Testis (tissue), 3 donors: ENCODE data around the gene TRIO. TPM values are rescaled to one million over a fixed set of nuclear protein-coding genes. Genes with fewer than 3 reads are reported as not detected.

Experiments used
- DNase-seq: peaks from one replicate; pipeline ENCODE4 v3.0.0-alpha.2; 2019
- H3K27ac ChIP-seq, 2 donors: fragments of 200-600 bp; sonication (generic); one replicate each; pipeline ENCODE4 v1.5.1; 2019
- H3K27me3 ChIP-seq: fragments of 200-600 bp; sonication (generic); one replicate; pipeline ENCODE4 v1.5.1; 2019
- H3K36me3 ChIP-seq: fragments of 200-600 bp; sonication (generic); one replicate; pipeline ENCODE4 v1.5.1; 2017; ENCODE audit warnings: low read depth; ENCODE audit errors: missing control alignments
- H3K4me1 ChIP-seq: fragments of 200-600 bp; sonication (generic); one replicate; pipeline ENCODE4 v1.5.1; 2019
- H3K4me3 ChIP-seq, 2 donors: fragments of 200-600 bp; sonication (generic); one replicate each; pipeline ENCODE4 v1.5.1; 2017 to 2019
- H3K9me3 ChIP-seq: fragments of 200-600 bp; sonication (generic); one replicate; pipeline ENCODE4 v1.5.1; 2017
- CTCF ChIP-seq, 3 experiments: fragments of 450-650 bp in 2 of 3; fragments of 200-600 bp in 1 of 3; sonication (generic) in 1 of 3; IDR thresholded peaks; one replicate each; pipeline ENCODE4 v1.5.1; 2016 to 2019; ENCODE audit warnings: antibody characterized with exemption in 3 of 3, mild to moderate bottlenecking in 2 of 3, moderate library complexity in 1 of 3
- POLR2A ChIP-seq: fragments of 450-650 bp; IDR thresholded peaks from one replicate; pipeline ENCODE4 v1.6.1; 2017; ENCODE audit warnings: antibody characterized with exemption, mild to moderate bottlenecking, moderate library complexity
- WGBS, 2 donors: methylation state at CpG; one replicate each; pipeline ENCODE4 v1.1.5; 2018; 5-methylcytosine and 5-hydroxymethylcytosine counted together
- intact Hi-C: fragments of 100-400 bp; cut with DNase I; formaldehyde crosslinking; loops from one replicate; pipeline ENCODE4 v1.15.1; 2023; ENCODE audit warnings: low total_unique reads
- polyA plus RNA-seq: library from polyadenylated mRNA; stranded (reverse); fragments of 350-450 nt; fragmentation: Illumina TruSeq; extraction: RNeasy Lipid Tissue Mini Kit (QIAGEN cat#74804); gene quantifications from one replicate; pipeline ENCODE4 v1.2.3, GENCODE V29; 2014; ENCODE audit warnings: low read depth, low replicate concordance; ENCODE audit not compliant: insufficient read depth
- total RNA-seq, 2 donors: library from RNA; depleted of rRNA; stranded (reverse); fragments of >200 nt; gene quantifications; one replicate each; pipeline ENCODE4 v1.2.3, GENCODE V29; 2016

TRIO gene
- total and polyA plus RNA-seq, 3 donors from 2014 or later = 47.2 to 295 (median 249) TPM

GRCh38 chr5:14444161-14444560 lies 301.0 kb downstream of the TRIO start:
- Histone ChIP-seq H3K4me1 (peaks cover 31% of the 10 kb centered on the region), H3K27me3 (no peaks in the 10 kb centered on the region), H3K4me3 (no peak overlapping the region), H3K36me3 (no peaks in the 10 kb centered on the region), H3K9me3 (no peaks in the 10 kb centered on the region), H3K27ac (peak overlapping the region in 1 of 2 donors; percentile 87)
- no peak for TF ChIP-seq CTCF (IDR thresholded peaks at IDR 0.05)
- TF ChIP-seq POLR2A = no peak
- DNase-seq = no peak
- intact Hi-C loops = no loop called here
- 52 to 57% methylated on average over 3 of the region's 3 CpGs for WGBS, 2 donors

- TF ChIP-seq CTCF (IDR thresholded peaks at IDR 0.05) (no peak), POLR2A (no peak)
- peaks cover 31% of the 10 kb centered on the region for H3K4me1 ChIP-seq
- 63 to 68% methylated on average over 4 of the region's 4 CpGs for WGBS, 2 donors
- no peaks in the 10 kb centered on the region for H3K9me3 ChIP-seq
- H3K36me3 ChIP-seq = no peaks in the 10 kb centered on the region
- no peak for DNase-seq
- peak overlapping the region; percentile 48 to 87 for H3K27ac ChIP-seq
- intact Hi-C loops = no loop called here
- H3K27me3 ChIP-seq = no peaks in the 10 kb centered on the region
- H3K4me3 ChIP-seq = no peak overlapping the region
Observed at GRCh38 chr5:14445013-14445412, 301.9 kb downstream of the TRIO start.

GRCh38 chr5:14445576-14446290 lies 302.6 kb downstream of the TRIO start:
- no peak overlapping the region for H3K4me3 ChIP-seq
- no peaks in the 10 kb centered on the region for H3K36me3 ChIP-seq
- no peak for TF ChIP-seq CTCF (IDR thresholded peaks at IDR 0.05)
- no peak for TF ChIP-seq POLR2A
- H3K9me3 ChIP-seq = no peaks in the 10 kb centered on the region
- peak; percentile 72 for DNase-seq
- intact Hi-C loops = no loop called here
- 31 to 42% methylated on average over 15 of the region's 15 CpGs for WGBS, 2 donors
- peak overlapping the region; percentile 48 to 87 for H3K27ac ChIP-seq
- peaks cover 33% of the 10 kb centered on the region for H3K4me1 ChIP-seq
- no peaks in the 10 kb centered on the region for H3K27me3 ChIP-seq

GRCh38 chr5:14447958-14448911 lies 305.1 kb downstream of the TRIO start:
- no peak for DNase-seq
- no peak for TF ChIP-seq POLR2A
- no peak for TF ChIP-seq CTCF (IDR thresholded peaks at IDR 0.05)
- Histone ChIP-seq H3K27ac (peak overlapping the region; percentile 13 to 60), H3K4me3 (no peak overlapping the region), H3K27me3 (no peaks in the 10 kb centered on the region), H3K36me3 (no peaks in the 10 kb centered on the region), H3K9me3 (no peaks in the 10 kb centered on the region), H3K4me1 (peaks cover 37% of the 10 kb centered on the region)
- 45% methylated on average over 14 to 17 of the region's 17 CpGs for WGBS, 2 donors
- intact Hi-C loops = no loop called here
